ENCODE measurements around the gene FBXL4. TPM values are rescaled to one million over a fixed set of nuclear protein-coding genes. Genes with fewer than 3 reads are reported as not detected.

FBXL4 gene
- total and polyA plus RNA-seq, 2 of the 8 experiments (the other 6 are each of a cell fraction or from before 2014, with no cell fraction given) = 6.9 to 13.8 TPM

DNA sequence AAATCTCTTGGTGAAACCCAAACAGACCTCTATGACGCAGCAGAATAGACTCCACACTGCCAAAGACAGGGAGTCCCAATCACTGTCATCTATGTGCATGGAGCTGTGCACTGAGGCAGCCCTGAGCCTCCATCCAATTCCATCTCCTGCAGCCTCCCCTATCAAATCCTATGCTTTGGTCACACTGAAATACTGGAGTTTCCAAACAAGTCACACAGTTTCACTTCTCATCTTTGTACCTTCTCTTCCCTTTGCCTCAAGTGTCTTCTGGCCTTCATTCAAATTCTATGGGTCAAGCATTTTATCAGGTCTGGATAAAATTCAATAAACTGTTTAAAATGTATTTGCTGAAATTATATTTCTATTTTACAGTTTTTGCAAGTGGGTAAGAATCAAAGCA is 38.5 kb downstream of the FBXL4 start:
- Histone ChIP-seq H2BK15ac (ENCODE audit: low read length) (no peak overlapping the region), H2BK5ac (ENCODE audit: low read depth, low read length) (no peak overlapping the region), H3K79me1 (ENCODE audit: low read depth, low read length) (no peaks in the 10 kb centered on the region), H2BK120ac (replicated peaks; ENCODE audit: low read depth, low read length) (no peak overlapping the region), H4K91ac (replicated peaks; ENCODE audit: insufficient read length, low read length) (no peak overlapping the region), H2AK5ac (ENCODE audit: low read depth, low read length) (no peak overlapping the region), H2BK20ac (ENCODE audit: low read length) (no peak overlapping the region), H3K79me2 (ENCODE audit: control insufficient read depth in 1 of 2, insufficient read depth in 2 of 2, low read length in 2 of 2) (no peaks in the 10 kb centered on the region), H2AFZ (ENCODE audit: low read length) (no peak overlapping the region), H3K9ac (replicated peaks in 1 of 4; ENCODE audit: extremely low read depth in 1 of 4, low read depth in 3 of 4, low read length in 3 of 4) (no peak overlapping the region), H3K4me1 (replicated peaks in 1 of 4; ENCODE audit: control insufficient read depth in 3 of 4, insufficient read depth in 4 of 4, low read length in 3 of 4) (no peaks in the 10 kb centered on the region), H4K5ac (ENCODE audit: insufficient read length, low read depth, low read length) (no peak overlapping the region), H3K9me3 (ENCODE audit: insufficient read depth in 2 of 2, low read depth in 1 of 2, low read length in 1 of 2) (peaks cover 5 to 17% of the 10 kb centered on the region in 2 experiments; a peak in 2 of 4 replicates), H3K36me3 (ENCODE audit: control insufficient read depth in 2 of 4, insufficient read depth in 4 of 4, low read length in 3 of 4) (peaks cover 0 to 8% (median under 1%) of the 10 kb centered on the region in 4 experiments; a peak in 3 of 8 replicates), H3K27me3 (replicated peaks in 1 of 4; ENCODE audit: control insufficient read depth in 3 of 4, extremely low read depth in 1 of 4, insufficient read depth in 3 of 4, low read length in 3 of 4) (no peaks in the 10 kb centered on the region), H3K56ac (replicated peaks; ENCODE audit: insufficient read length, low read depth, low read length) (no peak overlapping the region), H3K18ac (ENCODE audit: extremely low read depth, low read length) (no peak overlapping the region), H3K27ac (ENCODE audit: low read depth, low read length) (no peak overlapping the region), H2BK12ac (ENCODE audit: low read depth, low read length) (no peak overlapping the region), H4K8ac (ENCODE audit: extremely low read depth, insufficient read depth, low read length) (no peak overlapping the region), H3K4ac (replicated peaks; ENCODE audit: insufficient read length, low read depth, low read length) (no peak overlapping the region), H3K23ac (ENCODE audit: insufficient read length) (no peak overlapping the region), H3K14ac (ENCODE audit: insufficient read length) (no peak overlapping the region), H3K4me3 (ENCODE audit: extremely low read depth in 1 of 4, insufficient read depth in 2 of 4, low read depth in 3 of 4, low read length in 4 of 4) (no peak overlapping the region), H3K4me2 (ENCODE audit: insufficient read depth in 1 of 2, low read depth in 2 of 2, low read length in 2 of 2) (no peak overlapping the region), H3K23me2 (ENCODE audit: low read depth, low read length) (no peaks in the 10 kb centered on the region), H4K20me1 (replicated peaks in 1 of 2; ENCODE audit: control insufficient read depth in 1 of 2, insufficient read depth in 2 of 2, low read length in 2 of 2) (no peaks in the 10 kb centered on the region)
- ChIA-PET POLR2A (ENCODE audit: partially characterized antibody) (no interaction called here), CTCF (ENCODE audit: partially characterized antibody) (no interaction called here)
- DNase-seq (ENCODE audit: low read depth in 1 of 2, low spot score in 2 of 2) (no peak), FAIRE-seq (no peak)
- 87% methylated on average over 1 of the region's 1 CpG; no CpG with 5 or more reads in 1 of the 2 experiments for WGBS, 2 experiments (ENCODE audit: extremely low coverage in 1 of 2, insufficient coverage in 1 of 2, insufficient read length in 1 of 2, insufficient replicate concordance in 2 of 2, low coverage in 1 of 2, low lambda C conversion rate in 2 of 2, missing lambda C conversion rate in 1 of 2)
- TF ChIP-seq SIRT6 (IDR thresholded peaks at IDR 0.05; ENCODE audit: low read length) = no peak
- no peak for TF ChIP-seq BACH1 (IDR thresholded peaks at IDR 0.05; ENCODE audit: low read length)
- no peak for TF ChIP-seq SAP30 (IDR thresholded peaks at IDR 0.05; ENCODE audit: insufficient read depth, insufficient replicate concordance, low read length)
- TF ChIP-seq, protein P1, sequence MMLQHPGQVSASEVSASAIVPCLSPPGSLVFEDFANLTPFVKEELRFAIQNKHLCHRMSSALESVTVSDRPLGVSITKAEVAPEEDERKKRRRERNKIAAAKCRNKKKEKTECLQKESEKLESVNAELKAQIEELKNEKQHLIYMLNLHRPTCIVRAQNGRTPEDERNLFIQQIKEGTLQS (IDR thresholded peaks at IDR 0.05; ENCODE audit: insufficient read depth, low read depth, low read length) = no peak
- TF ChIP-seq, protein P2, sequence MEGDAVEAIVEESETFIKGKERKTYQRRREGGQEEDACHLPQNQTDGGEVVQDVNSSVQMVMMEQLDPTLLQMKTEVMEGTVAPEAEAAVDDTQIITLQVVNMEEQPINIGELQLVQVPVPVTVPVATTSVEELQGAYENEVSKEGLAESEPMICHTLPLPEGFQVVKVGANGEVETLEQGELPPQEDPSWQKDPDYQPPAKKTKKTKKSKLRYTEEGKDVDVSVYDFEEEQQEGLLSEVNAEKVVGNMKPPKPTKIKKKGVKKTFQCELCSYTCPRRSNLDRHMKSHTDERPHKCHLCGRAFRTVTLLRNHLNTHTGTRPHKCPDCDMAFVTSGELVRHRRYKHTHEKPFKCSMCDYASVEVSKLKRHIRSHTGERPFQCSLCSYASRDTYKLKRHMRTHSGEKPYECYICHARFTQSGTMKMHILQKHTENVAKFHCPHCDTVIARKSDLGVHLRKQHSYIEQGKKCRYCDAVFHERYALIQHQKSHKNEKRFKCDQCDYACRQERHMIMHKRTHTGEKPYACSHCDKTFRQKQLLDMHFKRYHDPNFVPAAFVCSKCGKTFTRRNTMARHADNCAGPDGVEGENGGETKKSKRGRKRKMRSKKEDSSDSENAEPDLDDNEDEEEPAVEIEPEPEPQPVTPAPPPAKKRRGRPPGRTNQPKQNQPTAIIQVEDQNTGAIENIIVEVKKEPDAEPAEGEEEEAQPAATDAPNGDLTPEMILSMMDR (IDR thresholded peaks at IDR 0.05; ENCODE audit: control extremely low read depth in 1 of 3, insufficient read depth in 1 of 3, low read depth in 1 of 3, low read length in 3 of 3) = no peak
- TF ChIP-seq KDM5A (IDR thresholded peaks at IDR 0.05; ENCODE audit: low read length) = no peak
- no peak for TF ChIP-seq BCL11A (IDR thresholded peaks at IDR 0.05; ENCODE audit: low read depth in 2 of 2, low read length in 2 of 2)
- no peak for TF ChIP-seq ASH2L (IDR thresholded peaks at IDR 0.05; ENCODE audit: low read length)
- TF ChIP-seq FOSL1 (IDR thresholded peaks at IDR 0.05; ENCODE audit: insufficient read depth, low read depth, low read length) = no peak
- TF ChIP-seq TAF7 (optimal IDR thresholded peaks at IDR 0.05; ENCODE audit: borderline replicate concordance, low read depth, low read length) = no peak

Measured in H1 (cell line).